Activated effector memory CD4-positive, alpha-beta T cell treated with Interleukin-2 at 50 U/mL for 16 hours (primary cell): ENCODE results near the gene CCDC92.
"Not testable (repeated sequence)": the region's sequence is repeated elsewhere in the genome, so short reads cannot be mapped to it uniquely, and the experiment has no call there.

Source experiments
- DNase-seq: peaks from one replicate; pipeline ENCODE4 v3.0.0-alpha.2; 2020

The CCDC92 gene

DNA sequence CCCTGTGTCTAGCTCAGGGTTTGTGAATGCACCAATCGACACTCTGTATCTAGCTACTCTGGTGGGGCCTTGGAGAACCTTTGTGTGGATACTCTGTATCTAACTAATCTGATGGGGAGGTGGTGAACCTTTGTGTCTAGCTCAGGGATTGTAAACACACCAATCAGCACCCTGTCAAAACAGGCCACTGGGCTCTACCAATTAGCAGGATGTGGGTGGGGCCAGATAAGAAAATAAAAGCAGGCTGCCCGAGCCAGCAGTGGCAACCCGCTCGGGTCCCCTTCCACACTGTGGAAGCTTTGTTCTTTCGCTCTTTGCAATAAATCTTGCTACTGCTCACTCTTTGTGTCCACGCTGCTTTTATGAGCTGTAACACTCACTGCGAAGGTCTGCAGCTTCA, 25.1 kb downstream of the CCDC92 start:
- DNase-seq, result not testable (repeated sequence)

DNA sequence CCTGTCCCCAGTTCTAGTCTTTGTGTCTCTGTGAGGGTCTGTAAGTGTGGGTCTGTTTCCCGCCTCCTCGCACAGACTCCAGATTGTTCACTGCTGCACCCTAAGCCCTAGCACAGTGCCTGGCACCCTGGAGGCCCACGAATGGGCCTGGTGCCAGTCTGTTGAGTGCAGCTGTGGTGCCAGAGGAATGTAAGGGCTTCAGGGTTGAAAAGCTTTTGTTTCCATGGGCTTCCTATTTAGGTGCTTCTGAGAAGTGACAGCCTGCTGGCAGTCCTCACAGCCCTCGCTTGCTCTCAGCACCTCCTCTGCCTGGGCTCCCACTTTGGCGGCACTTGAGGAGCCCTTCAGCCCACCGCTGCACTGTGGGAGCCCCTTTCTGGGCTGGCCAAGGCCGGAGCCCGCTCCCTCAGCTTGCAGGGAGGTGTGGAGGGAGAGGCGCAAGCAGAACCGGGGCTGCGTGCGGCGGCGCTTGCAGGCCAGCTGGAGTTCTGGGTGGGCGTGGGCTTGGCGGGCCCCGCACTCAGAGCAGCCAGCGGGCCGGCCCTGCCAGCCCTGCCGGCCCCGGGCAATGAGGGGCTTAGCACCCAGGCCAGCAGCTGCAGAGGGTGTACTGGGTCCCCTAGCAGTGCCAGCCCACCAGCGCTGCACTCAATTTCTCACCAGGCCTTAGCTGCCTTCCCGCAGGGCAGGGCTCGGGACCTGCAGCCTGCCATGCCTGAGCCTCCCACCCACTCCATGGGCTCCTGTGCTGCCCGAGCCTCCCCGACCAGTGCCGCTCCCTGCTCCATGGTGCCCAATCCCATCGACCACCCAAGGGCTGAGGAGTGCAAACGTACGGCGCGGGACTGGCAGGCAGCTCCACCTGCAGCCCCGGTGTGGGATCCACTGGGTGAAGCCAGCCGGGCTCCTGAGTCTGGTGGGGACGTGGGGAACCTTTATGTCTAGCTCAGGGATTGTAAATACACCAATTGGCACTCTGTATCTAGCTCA, 25.8 kb downstream of the CCDC92 start:
- not testable (repeated sequence) for DNase-seq

DNA sequence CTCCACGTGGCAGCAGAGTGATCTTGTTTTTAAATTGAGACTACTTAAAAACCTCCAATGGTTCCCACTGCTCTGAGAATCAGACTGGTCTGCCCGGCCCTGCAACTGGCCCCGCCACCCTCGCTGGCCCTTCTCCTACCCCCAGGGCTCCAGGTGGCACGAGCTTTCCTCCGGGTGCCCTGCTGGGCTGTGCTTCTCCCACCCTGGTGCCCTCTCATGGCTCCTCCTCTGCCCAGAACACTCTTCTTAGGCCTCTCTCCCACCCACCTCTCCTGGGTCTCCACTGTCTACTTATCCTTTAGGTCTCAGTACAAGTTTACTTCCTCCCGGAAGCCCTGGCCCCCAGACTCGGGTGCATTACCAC, 26.5 kb downstream of the CCDC92 start:
- DNase-seq, result no peak

DNA sequence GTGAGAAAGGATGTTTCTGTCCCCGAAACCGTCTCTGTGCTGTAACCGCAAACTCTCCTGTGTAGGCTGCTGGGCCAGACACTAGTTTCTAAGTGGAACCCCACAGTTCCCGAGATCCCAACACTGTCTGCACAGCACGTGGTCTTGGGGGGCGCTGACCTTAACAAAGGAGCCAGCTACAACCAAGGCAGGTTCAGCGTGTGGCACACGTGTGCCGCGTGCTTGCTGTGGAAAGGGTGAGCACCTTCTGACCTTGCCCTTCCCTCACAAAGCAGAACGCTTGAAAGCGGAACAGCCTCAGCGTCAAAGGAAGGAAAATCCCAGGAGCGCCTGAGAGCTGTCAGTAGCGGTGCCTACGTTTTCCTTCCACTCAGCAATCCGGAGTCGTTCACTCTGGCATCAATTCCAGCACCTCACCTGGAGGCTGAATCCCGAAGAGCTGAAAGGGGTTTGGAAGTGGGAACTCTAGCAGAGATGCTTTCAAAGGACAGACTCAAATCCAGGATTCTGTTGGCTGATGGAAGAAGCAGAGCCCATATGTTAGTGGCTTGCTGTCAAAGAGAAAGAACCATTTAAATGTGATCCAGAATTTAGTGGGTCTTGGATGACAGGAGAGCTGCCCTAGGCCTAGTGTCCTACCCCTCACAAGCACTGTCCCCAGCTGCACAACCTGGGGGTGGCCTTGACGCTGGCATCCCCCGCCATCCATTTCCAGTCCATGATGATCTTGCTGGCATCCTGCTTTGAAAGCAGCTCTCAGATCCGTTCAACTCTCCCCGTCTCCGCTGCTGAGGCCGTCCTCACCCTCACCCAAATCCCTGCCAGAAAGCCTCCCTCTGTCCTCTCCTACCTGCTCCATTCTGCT, 27.1 kb downstream of the CCDC92 start:
- DNase-seq, result no peak

DNA sequence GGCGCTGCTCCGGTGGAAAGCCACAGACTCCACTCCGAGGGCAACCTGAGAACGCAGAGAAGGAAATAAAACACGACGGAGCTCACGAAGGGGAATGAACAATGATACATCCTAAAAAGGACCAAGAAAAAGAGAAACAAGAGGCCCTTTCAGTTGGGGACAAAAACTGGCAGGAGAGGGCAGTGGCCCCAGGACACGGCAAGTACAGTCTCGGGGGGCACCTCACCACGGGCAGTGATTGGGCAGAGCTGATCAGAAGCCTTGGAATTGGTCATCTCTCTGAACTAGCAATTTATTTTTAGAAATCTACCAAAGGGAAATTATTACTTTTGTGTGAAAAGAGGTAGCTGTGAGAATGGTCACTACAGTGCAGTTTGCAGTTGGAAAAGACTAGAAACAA, 27.9 kb downstream of the CCDC92 start:
- no peak for DNase-seq

DNA sequence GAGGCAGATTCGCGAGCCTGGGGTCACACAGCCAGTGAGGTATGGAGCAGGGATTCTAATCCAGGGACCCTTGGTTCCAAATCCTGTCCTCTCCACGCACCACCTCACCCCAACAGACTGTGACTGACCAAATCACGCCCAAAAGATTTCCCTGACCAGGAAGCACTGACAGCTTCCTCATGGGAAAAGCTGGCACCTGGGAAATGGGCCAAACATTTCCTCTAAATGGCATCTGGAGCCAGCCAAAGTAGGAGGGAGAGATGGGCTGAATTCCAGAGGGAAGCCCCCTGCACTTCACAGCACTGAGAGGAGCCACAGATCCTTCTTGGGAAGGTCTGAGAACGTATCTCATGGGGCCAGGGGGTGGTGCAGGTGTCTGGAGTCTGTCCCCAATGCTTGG, 28.8 kb downstream of the CCDC92 start:
- DNase-seq, result no peak

DNA sequence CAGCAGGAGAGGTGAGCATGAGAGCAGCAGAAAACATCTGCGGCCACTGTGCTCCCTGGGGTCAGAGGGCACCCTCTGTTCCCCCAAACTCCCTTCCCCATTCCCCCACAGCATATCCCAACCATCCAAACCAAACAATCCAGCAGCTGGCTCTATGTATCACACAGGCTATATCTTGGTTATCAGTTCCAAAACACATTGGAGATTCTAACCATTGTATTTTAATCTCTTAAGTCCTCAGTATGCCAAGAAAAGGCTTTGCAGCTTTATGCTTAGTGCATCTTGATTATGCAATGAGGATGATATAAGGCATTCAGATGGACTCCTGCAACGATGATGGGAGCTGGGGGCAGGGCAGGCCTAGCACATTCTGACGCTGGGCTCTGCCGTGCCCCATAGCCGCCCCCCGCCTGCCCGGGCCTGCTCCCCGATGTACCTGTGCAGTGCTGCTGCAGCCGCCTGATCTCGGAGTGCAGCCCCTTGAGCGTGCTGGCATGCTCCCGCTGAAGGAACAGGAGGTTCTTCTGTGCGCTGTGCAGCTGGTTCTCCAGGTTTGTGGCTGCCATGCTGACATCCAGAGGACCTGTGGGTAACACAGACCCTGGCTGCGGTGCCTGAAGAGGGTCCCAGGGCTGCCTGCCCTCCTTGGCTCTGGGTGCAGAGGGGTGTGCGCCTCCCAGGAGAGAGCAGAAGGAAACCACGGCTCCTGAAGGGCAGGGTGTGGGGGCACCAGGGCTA, 29.6 kb downstream of the CCDC92 start:
- no peak for DNase-seq

DNA sequence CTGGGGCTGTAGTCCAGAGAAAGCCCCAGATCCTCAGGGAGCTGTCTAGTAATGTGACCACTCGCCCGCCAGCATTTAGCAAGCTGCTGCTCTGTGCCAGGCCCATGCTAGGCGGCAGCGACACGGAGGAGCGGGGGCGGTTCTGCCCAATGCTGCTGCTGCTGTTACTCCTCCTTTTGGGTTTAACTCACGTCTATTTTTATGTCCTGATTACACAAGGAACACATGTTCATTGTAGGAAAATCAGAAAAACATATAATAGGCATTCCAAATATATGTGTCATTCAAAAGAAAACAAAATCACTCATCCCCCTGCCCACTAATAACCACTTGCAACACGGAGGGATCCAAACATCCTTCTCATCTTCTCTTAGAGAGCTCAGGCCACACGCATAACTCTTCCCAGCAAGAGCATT, 30.4 kb downstream of the CCDC92 start:
- no peak for DNase-seq

DNA sequence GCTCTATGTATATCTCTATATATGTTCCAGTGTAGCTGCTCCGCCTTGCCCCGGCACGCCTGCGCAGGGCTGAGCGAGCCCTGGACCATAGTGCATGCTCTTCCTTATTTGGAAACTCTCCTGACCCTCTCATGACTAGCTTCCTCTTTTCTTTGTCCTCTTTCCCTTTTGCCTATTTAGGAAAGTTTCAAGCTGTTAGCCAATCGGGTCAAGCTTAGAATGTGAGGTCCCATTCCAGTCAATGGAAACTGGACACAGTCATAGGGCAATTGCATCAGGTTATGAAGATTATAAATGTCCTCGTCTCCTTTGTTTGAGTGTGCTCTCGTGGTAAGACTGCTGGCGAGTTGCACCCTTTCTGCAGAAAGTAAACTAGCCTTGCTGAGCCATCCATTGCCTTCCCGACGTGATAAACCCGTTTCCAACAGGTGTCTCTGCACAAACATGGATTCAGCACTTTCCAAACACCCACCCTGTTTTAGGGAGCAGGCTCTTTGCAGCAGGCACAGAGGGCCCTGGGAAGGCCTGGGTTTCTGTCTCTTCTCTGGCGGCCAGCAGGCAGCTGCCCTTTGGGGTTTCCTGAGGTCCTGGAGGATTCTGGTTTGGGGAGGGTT, 30.9 kb downstream of the CCDC92 start:
- DNase-seq, result no peak

DNA sequence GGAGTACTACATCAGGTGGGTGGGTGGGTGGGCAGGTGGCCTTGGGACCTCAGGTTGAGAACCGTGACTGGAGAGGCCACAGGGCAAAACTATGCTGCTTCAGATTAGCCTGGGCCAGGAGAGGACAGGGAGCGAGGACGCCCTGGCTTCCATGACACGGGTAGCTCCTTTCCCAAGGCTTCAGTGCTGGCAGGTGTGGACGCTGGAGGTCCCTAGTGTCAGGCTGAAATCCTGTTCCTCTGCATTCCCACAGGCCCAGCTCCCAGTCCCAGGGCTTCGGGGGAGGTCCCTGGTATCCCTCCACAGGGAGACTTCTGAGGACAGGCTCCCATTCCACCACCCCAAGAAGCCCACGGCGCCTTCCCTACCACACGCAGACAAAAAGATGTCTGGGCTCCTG, 31.6 kb downstream of the CCDC92 start:
- no peak for DNase-seq

DNA sequence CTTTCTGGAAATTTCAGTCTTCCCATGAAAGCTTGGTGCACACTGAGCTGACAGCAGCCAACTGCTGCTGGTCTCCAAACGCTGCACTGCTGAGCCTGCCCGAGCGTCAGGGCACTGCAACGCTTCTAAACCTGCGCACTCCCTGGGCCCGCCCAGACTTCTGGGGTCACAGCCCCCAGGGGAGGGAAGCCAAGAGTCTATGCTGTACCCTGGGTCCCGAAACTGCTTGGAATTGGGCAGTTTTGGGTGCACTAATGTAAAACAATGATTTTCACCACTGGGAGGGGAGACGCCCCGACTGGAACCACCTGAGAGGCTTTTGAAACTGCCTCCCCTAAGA, 32.0 kb downstream of the CCDC92 start:
- DNase-seq, result no peak

DNA sequence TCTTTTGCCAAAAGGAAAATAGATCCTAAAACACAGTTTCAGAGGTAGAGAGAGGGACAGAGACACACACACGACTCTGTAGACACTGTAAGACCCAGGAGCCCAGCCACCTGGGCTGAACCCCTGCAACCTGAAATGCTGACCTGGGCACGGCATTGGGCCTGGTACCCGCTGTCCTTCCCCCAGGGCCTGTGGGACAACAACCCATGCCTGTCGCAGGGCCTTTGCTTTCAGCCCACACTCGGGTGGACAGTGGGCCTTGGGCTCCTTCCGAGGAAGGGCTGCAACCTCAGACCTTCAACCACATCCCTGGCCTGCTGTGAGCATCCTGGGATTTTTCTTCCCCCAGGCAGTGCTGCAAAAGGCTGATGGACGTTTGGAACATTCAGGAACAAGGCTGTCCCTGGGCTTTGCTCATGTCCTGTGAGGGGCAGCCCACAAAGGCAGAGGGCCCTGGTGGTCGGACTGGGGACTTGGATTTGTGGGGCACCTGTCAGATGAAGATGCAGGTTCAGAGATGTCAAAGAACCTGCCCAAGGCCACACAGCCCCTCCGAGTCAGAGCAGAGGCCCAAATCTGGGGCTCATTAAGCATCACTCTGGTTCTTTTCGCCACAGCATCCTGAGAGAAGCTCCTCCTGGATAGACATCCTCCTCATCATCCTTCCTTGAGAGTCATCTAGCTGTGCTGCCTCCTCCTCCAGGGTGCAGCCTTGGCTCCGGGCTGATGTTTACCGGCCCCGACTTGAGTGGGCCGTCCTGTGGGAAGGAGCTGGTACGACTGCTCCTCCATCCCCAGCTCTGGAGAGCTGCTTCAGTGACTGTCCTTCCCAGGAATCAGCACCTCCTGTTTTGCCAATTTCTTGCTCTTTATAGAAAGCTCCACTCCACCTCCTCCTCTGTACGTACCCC, 32.7 kb downstream of the CCDC92 start:
- no peak for DNase-seq

DNA sequence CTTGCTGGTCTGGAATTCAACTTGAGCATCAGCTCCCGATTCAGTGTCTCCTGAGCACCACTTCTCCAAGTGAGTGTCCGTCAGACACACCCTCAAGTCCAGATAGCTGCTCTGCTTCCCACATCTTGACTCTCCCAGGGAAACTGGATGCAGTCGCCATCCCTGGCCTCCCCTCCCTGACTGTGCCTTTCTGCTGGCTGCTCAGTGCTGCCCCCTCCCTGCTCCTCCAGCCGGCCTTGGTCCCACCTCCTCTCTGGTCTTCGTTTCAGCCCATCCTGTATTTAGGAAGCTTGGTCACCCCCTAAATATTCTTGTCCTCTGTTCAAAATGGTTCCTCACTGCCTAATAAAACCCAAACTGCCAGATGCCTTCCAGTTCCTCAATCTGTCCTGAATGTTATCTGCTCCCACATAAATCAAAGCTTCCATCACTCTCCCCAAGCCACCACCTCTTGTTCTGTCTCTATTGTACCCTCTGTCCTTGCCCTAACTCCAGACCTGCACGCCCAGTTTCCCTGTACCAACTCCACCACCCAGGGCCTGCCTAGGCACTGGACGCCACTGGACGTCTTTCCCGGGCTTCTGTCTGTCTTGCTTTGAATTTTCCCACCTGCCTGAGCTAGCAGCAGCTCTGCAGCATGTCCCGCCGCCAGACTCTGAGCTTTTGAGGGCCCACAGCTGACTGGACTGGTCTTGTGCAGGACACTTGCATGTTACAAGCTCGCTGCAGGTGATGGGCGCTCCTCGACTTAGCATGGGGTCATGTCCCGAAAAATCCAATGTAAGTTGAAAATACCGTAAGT, 33.8 kb downstream of the CCDC92 start:
- no peak for DNase-seq

DNA sequence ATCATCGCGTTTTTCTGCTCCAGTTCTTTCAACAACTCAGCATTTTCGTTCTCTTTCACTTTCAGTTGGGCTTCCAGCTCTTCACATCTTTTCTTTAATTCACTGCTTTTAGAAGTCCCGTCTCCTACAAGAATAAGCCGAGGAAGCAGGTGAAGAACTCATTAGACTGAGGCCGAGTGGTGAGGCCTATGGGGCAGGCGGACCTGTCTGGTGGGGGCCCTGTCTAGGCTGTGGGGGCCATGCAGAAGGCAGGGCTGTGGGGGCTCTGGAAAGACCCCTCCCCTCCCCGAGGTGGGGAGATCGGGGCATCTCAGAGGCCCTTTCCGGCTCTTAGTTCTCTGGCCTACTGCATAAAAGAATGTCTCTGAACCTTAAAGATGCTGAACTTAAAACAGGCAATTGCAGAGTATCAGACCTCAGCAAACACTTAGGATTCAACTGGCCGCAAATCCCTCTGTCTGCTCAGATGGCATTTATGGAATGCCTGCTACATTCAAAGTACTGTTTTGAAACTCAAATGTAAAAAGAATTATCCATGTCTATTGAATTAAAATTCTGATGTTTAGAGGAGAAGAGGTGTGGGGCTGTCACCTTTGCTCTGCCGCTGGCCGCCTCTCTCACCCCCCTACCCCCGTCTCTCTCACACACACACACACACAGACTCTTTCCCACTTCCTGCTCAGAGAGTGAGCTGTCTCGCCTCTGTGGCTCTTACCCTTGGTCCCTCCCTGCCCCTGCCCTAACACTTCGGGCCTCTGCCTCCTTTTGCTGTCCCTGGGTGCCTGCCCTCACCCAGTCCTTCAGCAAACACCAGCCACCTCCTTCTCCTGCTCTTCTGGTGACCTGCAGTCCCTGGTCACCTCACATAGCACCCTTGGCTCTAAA, 34.7 kb downstream of the CCDC92 start:
- peak; percentile 44 for DNase-seq

DNA sequence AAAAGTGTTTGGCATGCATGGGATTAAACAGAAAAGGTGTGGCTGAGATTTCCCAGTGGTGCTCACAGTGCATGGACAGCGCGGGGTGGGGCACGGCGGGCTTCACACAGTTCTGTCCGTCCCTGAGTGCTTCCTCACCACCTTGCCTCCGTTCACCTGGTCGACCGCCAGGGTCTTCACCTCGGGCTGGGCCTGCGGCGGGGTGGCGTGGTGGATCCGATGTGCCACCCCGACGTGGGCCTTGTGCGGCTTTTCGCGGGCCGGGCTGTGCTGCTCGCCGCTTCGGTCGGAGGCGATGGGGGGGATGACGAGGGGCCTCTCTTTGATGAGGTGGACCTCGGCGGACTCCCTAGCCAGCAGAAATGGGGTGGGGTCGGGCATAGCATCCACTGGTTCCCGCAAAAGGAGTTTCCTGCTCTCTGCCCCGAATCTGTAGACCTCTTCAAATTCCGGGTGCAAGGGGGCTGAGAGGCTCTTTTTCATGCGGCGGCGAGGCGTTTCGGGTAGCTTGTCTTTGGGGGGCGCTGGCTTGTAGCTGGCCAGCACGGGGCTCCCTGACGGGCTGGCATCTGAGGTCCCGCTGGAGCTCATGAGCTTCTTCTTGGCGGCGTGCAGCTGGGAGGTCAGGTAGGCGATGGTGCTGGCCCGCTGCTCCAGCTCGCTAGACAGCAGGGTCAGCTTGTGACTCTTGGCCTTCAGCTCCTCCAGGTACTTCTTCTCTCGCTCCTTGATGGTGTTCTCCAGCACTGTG, 35.5 kb downstream of the CCDC92 start:
- no peak for DNase-seq

DNA sequence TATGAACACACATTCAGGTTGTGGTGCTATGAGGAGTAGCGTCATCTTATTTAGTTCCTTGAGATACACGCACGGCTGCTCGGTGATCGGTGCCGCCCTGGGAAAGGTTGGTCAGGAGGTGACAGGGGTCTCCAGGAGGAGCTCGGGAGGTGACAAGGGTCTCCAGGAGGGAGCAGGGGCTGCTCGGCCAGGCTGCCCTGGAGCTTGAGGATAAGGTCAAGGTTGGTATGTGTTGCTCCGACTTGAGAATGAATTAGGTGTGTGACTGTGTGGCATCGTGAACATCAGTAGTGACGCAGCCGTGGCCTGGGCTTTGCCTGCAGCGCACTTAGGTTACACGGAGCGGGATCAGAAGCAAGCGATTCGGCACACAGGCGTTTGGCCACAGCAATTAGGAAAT, 36.2 kb downstream of the CCDC92 start:
- no peak for DNase-seq

DNA sequence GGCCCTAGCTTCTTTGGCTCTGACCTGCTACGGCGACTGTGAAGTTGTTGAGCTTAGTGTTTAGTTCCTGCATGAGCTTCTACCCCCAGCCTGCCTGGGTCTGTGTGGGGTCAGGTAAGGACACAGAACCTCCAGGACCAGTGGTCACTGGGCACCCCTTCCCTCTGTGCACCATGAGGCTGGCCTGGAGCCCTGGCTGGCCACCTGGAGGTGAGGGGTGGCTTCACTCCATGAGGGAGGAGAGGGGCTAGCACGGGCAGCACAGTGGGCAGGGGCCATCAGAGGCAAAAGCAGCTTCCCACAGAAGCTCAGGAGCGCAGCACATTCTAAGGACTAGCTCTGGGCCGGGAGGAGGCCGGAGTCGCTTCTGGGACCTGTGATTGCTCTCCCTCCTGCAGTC, 36.7 kb downstream of the CCDC92 start:
- DNase-seq, result no peak

DNA sequence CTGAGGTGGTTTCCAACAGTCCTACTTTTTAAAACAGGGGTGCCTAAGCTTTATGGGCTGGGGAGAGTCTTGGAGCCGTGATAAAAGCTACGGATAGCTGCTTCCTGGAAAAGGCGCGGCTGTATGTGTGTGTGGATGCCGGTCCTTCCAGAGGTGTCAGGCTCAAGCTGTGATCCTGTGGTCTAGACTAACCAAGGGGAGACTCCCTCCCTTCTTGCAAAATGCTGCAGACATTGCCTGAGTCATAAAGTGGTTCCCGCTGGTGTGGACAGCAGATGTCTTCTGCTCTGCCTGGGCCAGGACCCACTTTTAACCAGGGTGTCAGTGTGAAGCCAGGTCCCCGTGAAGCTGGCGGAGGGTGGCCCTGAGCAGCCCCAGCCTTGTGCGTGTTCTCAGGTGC, 37.8 kb downstream of the CCDC92 start:
- DNase-seq, result no peak

DNA sequence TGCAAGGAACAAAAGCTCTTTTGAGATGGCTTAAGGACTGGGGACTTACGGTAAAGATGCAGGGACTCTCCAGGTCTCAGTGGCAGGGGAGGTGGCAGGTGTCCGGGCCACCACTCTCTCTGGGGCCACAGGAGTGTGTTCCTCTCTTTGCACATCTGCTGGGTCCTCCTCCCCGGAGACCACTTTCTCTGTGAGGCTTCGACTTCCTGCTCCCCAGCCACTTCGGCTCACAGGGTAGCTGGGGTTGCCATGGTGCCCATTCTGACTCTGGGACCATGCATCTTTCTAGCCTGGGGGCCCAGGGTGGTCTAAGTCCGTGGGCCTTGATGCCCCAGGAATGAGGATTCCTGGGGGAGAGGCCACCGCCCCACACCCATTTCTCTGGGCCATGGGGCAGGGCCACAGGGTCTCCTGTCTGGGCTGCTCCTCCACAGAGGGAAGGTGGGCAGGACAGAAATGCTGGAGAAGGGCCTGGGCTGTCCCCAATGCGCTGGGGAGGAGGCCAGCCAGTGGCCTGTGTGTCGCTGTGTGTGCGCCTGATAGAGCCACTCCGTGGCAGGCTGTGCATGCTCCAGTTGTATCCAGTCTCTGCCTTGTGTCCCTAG, 38.5 kb downstream of the CCDC92 start:
- no peak for DNase-seq
